A549 (cell line): ENCODE data around the gene MPPED1. TPM values are rescaled to one million over a fixed set of nuclear protein-coding genes. Genes with fewer than 3 reads are reported as not detected.

Experiments used
- ATAC-seq, 2 experiments: fragments of 200-7000 bp in 1 of 2; fragments of >200 bp in 1 of 2; cut with Nextera tagmentation in 1 of 2; cut with Tn5 transposase in 1 of 2; 3 replicates each; pipeline versions ENCODE4 v1.8.0 to v1.9.1; 2018 to 2020; ENCODE audit warnings: mild to moderate bottlenecking in 1 of 2, moderate library complexity in 1 of 2
- CTCF ChIA-PET: fragments of 300-600 bp; sonication (Branson Sonifier 250); formaldehyde crosslinking; extraction: SDS; loops from one replicate; lab custom pipeline; 2021; ENCODE audit warnings: antibody characterized with exemption, inconsistent platforms; lab: Yijun Ruan, JAX
- POLR2A ChIA-PET: fragments of 350-600 bp; formaldehyde crosslinking; extraction: SDS; loops from one replicate; lab custom pipeline; 2021; ENCODE audit warnings: antibody characterized with exemption, inconsistent platforms; lab: Yijun Ruan, JAX
- DNase-seq, 2 experiments: peaks; one replicate each; pipeline versions ENCODE4 v3.0.0 to v3.0.0-alpha.2; 2011 to 2016; ENCODE audit warnings: low read depth in 1 of 2, low spot score in 1 of 2
- FAIRE-seq: peaks from 2 replicates; lab custom pipeline; 2011; peaks lifted over from hg19 to GRCh38; lab: Jason Lieb, UNC
- H3K27ac ChIP-seq, 2 experiments: fragments of >200 bp; sonication (Bioruptor Twin); formaldehyde crosslinking; 3 replicates each; pipeline ENCODE4 v1.5.1; 2016 to 2017
- H3K4me1 ChIP-seq: fragments of >200 bp; sonication (Bioruptor Twin); formaldehyde crosslinking; 3 replicates; pipeline ENCODE4 v1.6.1; 2016
- H3K4me2 ChIP-seq: fragments of >200 bp; sonication (Bioruptor Twin); formaldehyde crosslinking; 3 replicates; pipeline ENCODE4 v1.6.1; 2016
- H3K4me3 ChIP-seq: fragments of >200 bp; sonication (Bioruptor Twin); formaldehyde crosslinking; 3 replicates; pipeline ENCODE4 v1.5.1; 2016
- H3K9me3 ChIP-seq: fragments of >200 bp; sonication (Bioruptor Twin); formaldehyde crosslinking; 3 replicates; pipeline ENCODE4 v1.6.1; 2016
- CBX8 ChIP-seq: fragments of 200-600 bp; sonication (generic); IDR thresholded peaks from 2 replicates; pipeline ENCODE4 v1.6.1; 2016
- CHD4 ChIP-seq: fragments of 200-600 bp; sonication (generic); IDR thresholded peaks from 2 replicates; pipeline ENCODE4 v1.6.1; 2016; ENCODE audit warnings: antibody characterized with exemption, mild to moderate bottlenecking, borderline replicate concordance
- EHF ChIP-seq: fragments of 250-450 bp; sonication (Bioruptor Pico); IDR thresholded peaks from 2 replicates; pipeline ENCODE4 v1.5.0; 2020; ENCODE audit warnings: mild to moderate bottlenecking
- ESRRA ChIP-seq: fragments of 150-350 bp; IDR thresholded peaks from 2 replicates; pipeline ENCODE4 v1.6.1; 2014; ENCODE audit warnings: mild to moderate bottlenecking, low read length, borderline replicate concordance
- FOSL2 ChIP-seq, 2 experiments: fragments of 450-650 bp in 1 of 2; fragments of >200 bp in 1 of 2; sonication (Bioruptor Twin) in 1 of 2; formaldehyde crosslinking; IDR thresholded peaks; 2 replicates each; pipeline versions ENCODE4 v1.5.0 to v1.6.1; 2016 to 2020; ENCODE audit warnings: mild to moderate bottlenecking in 1 of 2, moderate library complexity in 1 of 2
- FOXS1 ChIP-seq: fragments of 250-450 bp; sonication (Bioruptor Pico); IDR thresholded peaks from 2 replicates; pipeline ENCODE4 v1.5.0; 2020; ENCODE audit warnings: mild to moderate bottlenecking, moderate library complexity
- GATA3 ChIP-seq: IDR thresholded peaks from 2 replicates; pipeline ENCODE4 v1.6.1; 2012; ENCODE audit warnings: borderline replicate concordance
- HDAC2 ChIP-seq: fragments of 200-600 bp; sonication (generic); IDR thresholded peaks from 2 replicates; pipeline ENCODE4 v1.6.1; 2016
- HOXA7 ChIP-seq: fragments of 250-450 bp; sonication (Bioruptor Pico); IDR thresholded peaks from 2 replicates; pipeline ENCODE4 v1.5.0; 2020; ENCODE audit warnings: mild to moderate bottlenecking, moderate library complexity
- HOXB5 ChIP-seq: fragments of 250-450 bp; sonication (Bioruptor Pico); IDR thresholded peaks from 2 replicates; pipeline ENCODE4 v1.5.0; 2020; ENCODE audit warnings: mild to moderate bottlenecking, moderate library complexity
- JUN ChIP-seq, 2 experiments: fragments of >200 bp; sonication (Bioruptor Twin); formaldehyde crosslinking; IDR thresholded peaks; 2 replicates in 1 of 2; 3 replicates in 1 of 2; pipeline ENCODE4 v1.6.1; 2016 to 2017
- MYC ChIP-seq: IDR thresholded peaks from 2 replicates; pipeline ENCODE4 v1.6.1; 2012; ENCODE audit warnings: mild to moderate bottlenecking, inconsistent platforms, low read length, improper control_type of control experiment, borderline replicate concordance
- NFE2L2 ChIP-seq: fragments of 150-350 bp; conservative IDR thresholded peaks from 2 replicates; pipeline ENCODE4 v1.6.1; 2014; ENCODE audit warnings: low read length
- NR3C1 ChIP-seq: fragments of >200 bp; sonication (Bioruptor Twin); formaldehyde crosslinking; IDR thresholded peaks from 3 replicates; pipeline ENCODE4 v1.6.1; 2017
- POLR2A ChIP-seq: IDR thresholded peaks from 2 replicates; pipeline ENCODE4 v1.6.1; 2012; ENCODE audit warnings: mild to moderate bottlenecking, low read length
- POLR2AphosphoS2 ChIP-seq: conservative IDR thresholded peaks from 2 replicates; pipeline ENCODE4 v1.6.1; 2012; ENCODE audit warnings: low read length, improper control_type of control experiment, inconsistent platforms
- RARB ChIP-seq: fragments of 250-450 bp; sonication (Bioruptor Pico); IDR thresholded peaks from 2 replicates; pipeline ENCODE4 v1.8.0; 2021; ENCODE audit warnings: mild to moderate bottlenecking, moderate library complexity
- SMC3 ChIP-seq: fragments of >200 bp; sonication (Bioruptor Twin); formaldehyde crosslinking; IDR thresholded peaks from 3 replicates; pipeline ENCODE4 v1.6.1; 2018; ENCODE audit warnings: inconsistent platforms
- SREBF2 ChIP-seq: fragments of 450-650 bp; IDR thresholded peaks from 2 replicates; pipeline ENCODE4 v1.6.1; 2014; ENCODE audit warnings: mild to moderate bottlenecking, moderate library complexity
- TFCP2L1 ChIP-seq: fragments of 250-450 bp; sonication (Bioruptor Pico); IDR thresholded peaks from 2 replicates; pipeline ENCODE4 v1.5.0; 2021; ENCODE audit warnings: mild to moderate bottlenecking
- ZC3H11A ChIP-seq: fragments of 450-650 bp; IDR thresholded peaks from 2 replicates; pipeline ENCODE4 v1.6.1; 2014; ENCODE audit warnings: antibody characterized with exemption, mild to moderate bottlenecking
- ZSCAN20 ChIP-seq: fragments of 250-450 bp; sonication (Bioruptor Pico); IDR thresholded peaks from 2 replicates; pipeline ENCODE4 v1.8.0; 2022; ENCODE audit warnings: mild to moderate bottlenecking, moderate library complexity
- WGBS: methylation state at CpG from one replicate; pipeline ENCODE4 v1.1.6; 2017; ENCODE audit errors: missing lambda C conversion rate; 5-methylcytosine and 5-hydroxymethylcytosine counted together
- polyA plus RNA-seq, 4 experiments: library from polyadenylated mRNA; depleted of rRNA in 3 of 4; stranded (reverse); fragments of >200 nt; fragmentation: RNase III in 1 of 4; extraction: RNeasy Plus Mini Kit Qiagen cat#74134 plus additional on column Dnase treatment in 1 of 4; gene quantifications; 2 replicates in 3 of 4; 3 replicates in 1 of 4; pipeline ENCODE4 v1.2.3, GENCODE V29; 2011 to 2017
- TF ChIP-seq, protein P1 (sequence below): fragments of 200-600 bp; sonication (generic); IDR thresholded peaks from 2 replicates; pipeline ENCODE4 v1.6.1; 2016; ENCODE audit warnings: antibody characterized with exemption, mild to moderate bottlenecking, moderate library complexity
- TF ChIP-seq, protein P2 (sequence below): fragments of 250-450 bp; sonication (Bioruptor Pico); IDR thresholded peaks from 2 replicates; pipeline ENCODE4 v1.5.0; 2020; ENCODE audit warnings: low read depth, mild to moderate bottlenecking, moderate library complexity
- TF ChIP-seq, protein P3 (sequence below): fragments of 450-650 bp; IDR thresholded peaks from 2 replicates; pipeline ENCODE4 v1.6.1; 2014; ENCODE audit warnings: antibody characterized with exemption

MPPED1 gene
- polyA plus RNA-seq, 2 of the 4 experiments (the other 2 are of a cell fraction), result not detected

DNA sequence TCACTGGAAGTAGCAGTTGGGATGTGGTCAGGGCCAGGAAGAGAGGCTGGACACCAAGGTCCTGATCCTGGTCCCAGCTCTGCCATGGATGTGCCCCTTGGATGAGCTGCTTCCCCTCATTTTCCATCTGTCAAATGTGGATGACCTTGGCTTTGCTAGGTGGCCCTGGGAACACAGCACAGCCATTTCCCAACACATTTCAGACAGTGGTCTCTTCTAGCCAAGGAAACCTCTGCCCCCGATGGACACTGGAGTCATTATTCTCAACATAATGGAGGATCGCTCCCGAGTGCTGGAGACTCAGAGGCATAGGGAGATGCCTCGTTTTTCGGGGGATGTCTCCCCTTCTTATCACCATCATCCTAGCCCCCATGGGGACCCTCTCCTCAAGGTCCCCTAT is 13.6 kb upstream of the MPPED1 start:
- 58% methylated on average over 5 of the region's 5 CpGs for WGBS
- FAIRE-seq, result no peak
- no peak overlapping the region for H3K27ac ChIP-seq
- no peak for TF ChIP-seq POLR2AphosphoS2
- TF ChIP-seq NR3C1, result no peak
- no peak for TF ChIP-seq FOSL2 (IDR thresholded peaks at IDR 0.05)
- TF ChIP-seq FOSL2 (CRISPR knock-in tag; IDR thresholded peaks at IDR 0.05), result no peak
- no peak for TF ChIP-seq NFE2L2
- no peak for TF ChIP-seq GATA3
- no peak for TF ChIP-seq POLR2A
- no peak for TF ChIP-seq TFCP2L1 (CRISPR knock-in tag)
- no peak for TF ChIP-seq ZSCAN20 (CRISPR knock-in tag)
- TF ChIP-seq ESRRA, result no peak
- no peak for TF ChIP-seq MYC
- TF ChIP-seq, protein P1, sequence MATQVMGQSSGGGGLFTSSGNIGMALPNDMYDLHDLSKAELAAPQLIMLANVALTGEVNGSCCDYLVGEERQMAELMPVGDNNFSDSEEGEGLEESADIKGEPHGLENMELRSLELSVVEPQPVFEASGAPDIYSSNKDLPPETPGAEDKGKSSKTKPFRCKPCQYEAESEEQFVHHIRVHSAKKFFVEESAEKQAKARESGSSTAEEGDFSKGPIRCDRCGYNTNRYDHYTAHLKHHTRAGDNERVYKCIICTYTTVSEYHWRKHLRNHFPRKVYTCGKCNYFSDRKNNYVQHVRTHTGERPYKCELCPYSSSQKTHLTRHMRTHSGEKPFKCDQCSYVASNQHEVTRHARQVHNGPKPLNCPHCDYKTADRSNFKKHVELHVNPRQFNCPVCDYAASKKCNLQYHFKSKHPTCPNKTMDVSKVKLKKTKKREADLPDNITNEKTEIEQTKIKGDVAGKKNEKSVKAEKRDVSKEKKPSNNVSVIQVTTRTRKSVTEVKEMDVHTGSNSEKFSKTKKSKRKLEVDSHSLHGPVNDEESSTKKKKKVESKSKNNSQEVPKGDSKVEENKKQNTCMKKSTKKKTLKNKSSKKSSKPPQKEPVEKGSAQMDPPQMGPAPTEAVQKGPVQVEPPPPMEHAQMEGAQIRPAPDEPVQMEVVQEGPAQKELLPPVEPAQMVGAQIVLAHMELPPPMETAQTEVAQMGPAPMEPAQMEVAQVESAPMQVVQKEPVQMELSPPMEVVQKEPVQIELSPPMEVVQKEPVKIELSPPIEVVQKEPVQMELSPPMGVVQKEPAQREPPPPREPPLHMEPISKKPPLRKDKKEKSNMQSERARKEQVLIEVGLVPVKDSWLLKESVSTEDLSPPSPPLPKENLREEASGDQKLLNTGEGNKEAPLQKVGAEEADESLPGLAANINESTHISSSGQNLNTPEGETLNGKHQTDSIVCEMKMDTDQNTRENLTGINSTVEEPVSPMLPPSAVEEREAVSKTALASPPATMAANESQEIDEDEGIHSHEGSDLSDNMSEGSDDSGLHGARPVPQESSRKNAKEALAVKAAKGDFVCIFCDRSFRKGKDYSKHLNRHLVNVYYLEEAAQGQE, result no peak
- no peak for TF ChIP-seq HDAC2
- TF ChIP-seq HOXB5 (CRISPR knock-in tag), result no peak
- TF ChIP-seq ZC3H11A, result no peak
- TF ChIP-seq SREBF2, result no peak
- TF ChIP-seq JUN (IDR thresholded peaks at IDR 0.05), result no peak
- TF ChIP-seq, all 56 proteins: peak for 0
- CTCF ChIA-PET, result interaction anchor here (1.4 to 3.5 kb wide), 2 partner anchors 10 to 13 kb away, joined by 3 to 16 read pairs; no protein-coding TSS in a partner anchor
- H3K4me3 ChIP-seq, result no peak overlapping the region
- no peaks in the 10 kb centered on the region for H3K9me3 ChIP-seq
- DNase-seq (no peak), ATAC-seq (no peak)
- H3K4me2 ChIP-seq, result no peak overlapping the region
- POLR2A ChIA-PET, result no interaction called here
- no peaks in the 10 kb centered on the region for H3K4me1 ChIP-seq

DNA sequence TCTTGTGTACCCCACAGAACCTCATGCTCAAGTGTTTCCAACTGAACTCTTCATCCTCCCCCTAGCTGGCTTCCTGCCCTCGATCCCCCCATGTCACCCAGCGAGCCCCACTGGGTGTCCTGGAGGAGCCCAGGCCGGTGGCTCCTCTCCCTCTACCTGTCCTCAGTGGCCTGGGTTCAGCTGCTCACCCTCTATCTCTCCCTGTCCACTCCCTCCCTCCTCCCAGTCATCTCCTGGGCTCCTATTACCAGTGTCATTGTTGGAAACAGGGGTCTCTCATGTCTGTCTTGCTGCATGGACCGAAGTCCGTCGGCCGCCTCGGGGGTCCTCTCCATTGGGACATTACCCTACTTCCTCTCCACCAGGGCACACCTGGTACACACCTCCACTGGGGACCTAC is 12.9 kb upstream of the MPPED1 start:
- 68% methylated on average over 8 of the region's 8 CpGs for WGBS
- ATAC-seq, result no peak
- Histone ChIP-seq H3K4me3 (no peak overlapping the region), H3K4me1 (no peaks in the 10 kb centered on the region), H3K9me3 (no peaks in the 10 kb centered on the region), H3K4me2 (no peak overlapping the region), H3K27ac (no peak overlapping the region)
- ChIA-PET CTCF (interaction anchor here (1.4 to 3.5 kb wide), 2 partner anchors 11 to 14 kb away, joined by 3 to 16 read pairs; no protein-coding TSS in a partner anchor), POLR2A (no interaction called here)
- FAIRE-seq, result no peak
- DNase-seq, result no peak
- no peak for TF ChIP-seq CHD4
- TF ChIP-seq FOSL2 (IDR thresholded peaks at IDR 0.05), result no peak
- no peak for TF ChIP-seq FOSL2 (CRISPR knock-in tag; IDR thresholded peaks at IDR 0.05)
- TF ChIP-seq CBX8, result no peak
- TF ChIP-seq, protein P1, result no peak
- TF ChIP-seq FOXS1 (CRISPR knock-in tag), result no peak
- TF ChIP-seq, protein P2, sequence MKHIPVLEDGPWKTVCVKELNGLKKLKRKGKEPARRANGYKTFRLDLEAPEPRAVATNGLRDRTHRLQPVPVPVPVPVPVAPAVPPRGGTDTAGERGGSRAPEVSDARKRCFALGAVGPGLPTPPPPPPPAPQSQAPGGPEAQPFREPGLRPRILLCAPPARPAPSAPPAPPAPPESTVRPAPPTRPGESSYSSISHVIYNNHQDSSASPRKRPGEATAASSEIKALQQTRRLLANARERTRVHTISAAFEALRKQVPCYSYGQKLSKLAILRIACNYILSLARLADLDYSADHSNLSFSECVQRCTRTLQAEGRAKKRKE (CRISPR knock-in tag), result no peak
- TF ChIP-seq POLR2AphosphoS2, result no peak
- no peak for TF ChIP-seq RARB (CRISPR knock-in tag)
- TF ChIP-seq, protein P3, sequence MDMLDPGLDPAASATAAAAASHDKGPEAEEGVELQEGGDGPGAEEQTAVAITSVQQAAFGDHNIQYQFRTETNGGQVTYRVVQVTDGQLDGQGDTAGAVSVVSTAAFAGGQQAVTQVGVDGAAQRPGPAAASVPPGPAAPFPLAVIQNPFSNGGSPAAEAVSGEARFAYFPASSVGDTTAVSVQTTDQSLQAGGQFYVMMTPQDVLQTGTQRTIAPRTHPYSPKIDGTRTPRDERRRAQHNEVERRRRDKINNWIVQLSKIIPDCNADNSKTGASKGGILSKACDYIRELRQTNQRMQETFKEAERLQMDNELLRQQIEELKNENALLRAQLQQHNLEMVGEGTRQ, result no peak
- no peak for TF ChIP-seq EHF (CRISPR knock-in tag)
- TF ChIP-seq HOXA7 (CRISPR knock-in tag), result no peak
- no peak for TF ChIP-seq SMC3
- no peak for TF ChIP-seq SREBF2
- no peak for TF ChIP-seq TFCP2L1 (CRISPR knock-in tag)
